Astrocyte of the hippocampus (primary cell): ENCODE results near the gene PLAC9.

ENCODE experiments used
- DNase-seq: peaks from one replicate; pipeline ENCODE4 v3.0.0; 2011; ENCODE audit warnings: low read depth, low spot score

The PLAC9 gene

GRCh38 chr10:80184291-80184690 is 51.8 kb downstream of the PLAC9 start:
- DNase-seq, result no peak

- DNase-seq, result no peak
Observed at GRCh38 chr10:80185578-80186299, 53.2 kb downstream of the PLAC9 start.

- DNase-seq, result no peak
Observed at GRCh38 chr10:80186364-80187012, 54.0 kb downstream of the PLAC9 start.

- no peak for DNase-seq
Observed at GRCh38 chr10:80187060-80187459, 54.5 kb downstream of the PLAC9 start.

GRCh38 chr10:80187465-80188409 is 55.2 kb downstream of the PLAC9 start:
- no peak for DNase-seq

- no peak for DNase-seq
Observed at GRCh38 chr10:80188713-80189112, 56.2 kb downstream of the PLAC9 start.

DNA sequence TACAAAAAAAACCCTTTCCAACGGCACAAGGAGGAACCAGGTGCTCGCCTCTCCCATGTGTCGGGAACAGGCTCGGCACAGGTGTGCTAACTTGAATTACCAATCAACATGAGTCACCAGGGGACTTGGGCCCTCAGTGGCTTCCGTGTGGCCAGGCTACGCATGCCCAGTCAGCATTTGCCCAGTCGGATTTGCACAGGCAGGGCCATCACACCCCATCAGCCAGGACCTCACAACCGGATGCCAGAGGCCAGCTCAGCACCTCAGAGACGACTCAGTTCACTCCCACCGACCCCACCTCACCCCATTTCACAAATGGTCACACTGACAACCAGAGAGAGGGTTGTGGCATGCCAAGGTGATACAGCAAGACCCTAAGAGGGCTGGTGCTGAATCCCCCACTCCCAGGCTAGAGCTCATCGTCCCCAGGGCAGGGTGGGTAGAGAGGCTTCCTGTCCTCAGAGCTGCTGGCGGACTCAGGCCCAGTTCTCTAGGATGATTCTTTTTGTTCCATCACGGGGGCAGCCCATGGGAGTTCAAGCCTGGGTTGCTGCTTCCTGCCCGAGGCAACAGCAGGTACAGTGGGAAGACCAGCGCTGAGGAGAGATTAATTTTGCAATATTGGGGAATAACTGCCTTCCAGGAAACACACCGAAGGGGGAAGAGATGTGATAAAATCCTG is 59.2 kb downstream of the PLAC9 start:
- no peak for DNase-seq

DNA sequence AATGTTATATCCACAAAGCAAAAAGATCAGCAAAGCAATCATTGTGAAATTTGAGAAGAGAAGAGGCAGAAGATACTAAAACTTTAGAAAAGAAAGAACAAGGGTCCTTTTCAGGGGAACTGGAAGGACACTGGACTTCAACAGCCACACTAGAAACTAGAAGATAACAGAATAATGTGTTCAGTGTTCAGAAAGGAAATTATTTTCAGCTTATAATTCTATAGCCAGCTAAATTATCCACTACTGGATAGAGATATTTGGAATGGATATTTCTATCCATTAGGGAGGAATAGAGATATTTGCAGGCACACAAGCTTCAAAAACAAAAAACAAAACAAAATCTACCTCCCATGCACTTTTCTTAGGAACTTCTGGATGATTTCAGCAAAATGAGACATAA is 60.0 kb downstream of the PLAC9 start:
- DNase-seq, result no peak

DNA sequence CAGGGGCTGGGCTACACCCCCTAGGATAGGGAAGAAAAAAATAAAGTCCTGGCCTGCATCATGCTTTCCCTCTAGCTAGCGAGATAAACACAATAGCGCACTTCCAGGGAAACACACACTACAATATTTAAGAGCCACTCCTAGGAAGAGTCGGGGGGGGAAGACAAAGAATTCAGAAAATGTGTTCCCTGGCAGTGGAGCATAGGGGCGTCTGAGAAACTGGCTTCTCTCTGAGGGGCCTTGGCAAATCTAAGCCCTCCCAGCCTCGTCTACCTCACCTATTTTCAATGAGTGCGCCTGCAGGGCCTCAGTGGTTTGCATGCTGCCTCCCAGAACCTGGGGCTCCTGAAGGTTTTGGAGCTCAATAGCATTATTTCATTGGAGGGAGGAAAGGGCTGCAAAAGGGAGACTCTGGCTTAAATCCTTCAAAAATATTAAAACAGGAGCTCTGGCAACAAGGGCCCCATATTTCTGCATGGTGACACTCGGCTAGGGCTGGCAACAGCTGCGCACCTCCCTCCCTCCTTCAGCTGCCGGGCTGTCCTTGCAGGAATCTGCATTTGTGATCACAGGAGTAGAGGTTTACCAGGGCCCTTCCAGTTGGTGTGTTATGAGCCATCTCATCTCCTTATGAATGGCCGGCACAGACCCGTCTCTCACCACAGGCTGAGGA is 62.0 kb downstream of the PLAC9 start:
- DNase-seq, result no peak
